NCI-H187 (cell line): ENCODE results near the gene MYO1C.
"Not testable (repeated sequence)": the region's sequence is repeated elsewhere in the genome, so short reads cannot be mapped to it uniquely, and the experiment has no call there.

Experiments
- DNase-seq, 2 experiments: peaks; one replicate each; lab custom pipeline; 2025; lab: John Stamatoyannopoulos, UW

The MYO1C gene

DNA sequence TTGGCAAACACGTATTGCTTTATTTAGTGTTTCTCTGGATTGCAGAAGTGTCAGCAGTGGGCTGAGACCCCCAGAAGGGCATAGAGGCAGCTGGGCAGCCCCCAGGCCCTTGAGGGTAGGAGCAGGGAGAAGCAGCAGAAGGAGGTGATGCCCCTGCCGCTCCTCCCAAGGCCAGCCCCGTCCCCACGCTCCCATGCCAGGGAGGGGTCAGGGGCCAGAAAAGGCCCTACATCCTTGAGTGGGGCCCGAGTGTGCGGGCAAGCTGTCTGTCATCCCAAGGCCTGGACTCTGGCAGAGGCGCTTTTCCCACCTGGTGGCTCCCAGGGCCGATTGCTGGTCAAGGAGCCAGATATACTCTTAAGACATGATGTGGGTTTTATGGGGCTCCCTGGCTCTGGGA, 28.3 kb downstream of the MYO1C start:
- DNase-seq, result no peak

DNA sequence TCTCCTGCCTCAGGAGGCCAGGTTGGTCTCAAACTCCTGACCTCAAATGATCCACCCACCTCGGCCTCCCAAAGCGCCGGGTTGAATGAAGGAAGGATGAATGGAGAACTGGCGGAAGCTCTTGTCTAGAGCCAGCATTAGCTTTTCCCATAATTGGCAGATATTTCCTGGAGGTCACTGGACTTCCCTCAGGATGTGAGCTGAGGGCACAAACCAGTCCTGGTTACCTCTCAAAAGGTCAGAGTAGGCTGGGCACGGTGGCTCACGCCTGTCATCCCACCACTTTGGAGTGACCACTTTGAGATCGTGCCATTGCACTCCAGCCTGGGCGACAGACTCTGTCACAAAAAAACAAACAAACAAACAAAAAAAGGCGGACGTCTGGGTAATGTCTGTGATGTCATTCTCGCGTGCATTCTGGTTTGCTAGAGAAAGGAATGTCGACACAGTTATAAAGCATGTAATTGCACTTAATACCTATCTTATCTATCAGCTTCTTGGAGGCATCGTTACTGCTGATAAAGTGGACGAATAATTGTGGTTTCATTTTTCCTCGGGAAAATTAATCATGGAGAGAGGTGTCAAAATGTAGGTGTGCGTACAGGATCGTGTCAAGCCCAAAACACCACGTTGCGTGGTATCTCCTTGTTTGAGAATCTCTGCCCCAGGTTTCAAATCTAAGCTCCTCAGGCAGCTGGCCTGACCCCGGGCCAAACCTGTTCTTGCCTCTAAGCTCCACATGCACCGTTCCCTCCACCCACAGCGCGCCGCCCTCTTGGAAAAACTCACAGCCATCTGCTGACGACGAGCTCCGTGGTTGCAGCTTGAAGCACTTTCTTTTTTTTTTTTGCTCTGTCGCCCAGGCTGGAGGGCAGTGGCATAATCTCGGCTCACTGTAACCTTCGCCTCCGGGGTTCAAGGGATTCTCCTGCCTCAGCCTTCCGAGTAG, 30.0 kb downstream of the MYO1C start:
- no peak for DNase-seq

DNA sequence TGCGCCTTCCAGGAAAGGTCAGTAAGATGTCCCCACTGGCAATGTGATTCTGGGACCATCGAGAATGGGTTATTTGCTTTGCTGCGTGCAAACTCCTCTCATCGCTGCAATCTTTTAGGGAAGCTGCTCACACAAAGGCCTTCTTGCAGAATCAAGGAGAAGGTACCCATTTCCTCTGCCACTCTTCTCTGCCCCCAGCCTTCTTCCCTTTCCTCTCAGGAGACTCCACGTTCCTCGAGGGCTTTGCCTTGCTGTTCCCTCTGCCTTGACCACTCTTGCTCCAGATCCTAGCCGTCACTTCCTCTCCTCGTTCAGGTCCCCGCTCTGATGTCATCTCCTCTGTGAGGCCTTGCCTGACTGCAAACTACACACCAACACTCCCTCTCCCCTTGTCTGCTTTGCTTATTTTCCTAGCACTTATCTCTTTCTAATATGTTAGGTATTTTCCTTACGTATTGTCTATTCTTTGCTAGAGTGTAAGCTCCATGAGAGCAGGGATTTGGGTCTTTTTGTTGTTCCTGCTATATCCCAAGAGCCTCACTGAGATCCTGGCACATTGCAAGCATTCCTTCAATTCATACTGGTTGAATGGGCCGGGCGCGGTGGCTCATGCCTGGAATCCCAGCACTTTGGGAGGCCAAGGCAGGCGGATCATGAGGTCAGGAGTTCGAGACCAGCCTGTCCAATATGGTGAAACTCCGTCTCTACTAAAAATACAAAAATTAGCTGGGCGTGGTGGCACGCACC, 31.1 kb downstream of the MYO1C start:
- no peak for DNase-seq

DNA sequence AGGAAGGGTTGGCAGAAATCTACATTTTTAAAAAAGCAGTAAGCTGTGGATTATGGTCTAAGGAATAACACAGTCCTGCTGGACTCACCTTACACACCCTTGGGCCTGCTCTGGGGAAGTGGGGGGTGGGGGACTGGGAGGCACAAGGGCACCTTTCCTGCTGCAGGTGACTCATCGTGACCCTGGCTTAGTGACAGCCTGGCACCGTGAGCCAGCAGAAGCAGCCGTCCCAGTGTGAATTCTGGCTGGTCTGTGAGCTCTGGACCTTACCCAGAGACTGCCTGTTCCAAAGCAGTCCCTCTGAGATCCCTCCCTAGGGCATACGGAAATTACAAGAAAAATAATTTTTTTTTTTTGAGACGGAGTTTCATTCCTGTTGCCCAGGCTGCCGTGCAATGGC, 32.3 kb downstream of the MYO1C start:
- no peak for DNase-seq

DNA sequence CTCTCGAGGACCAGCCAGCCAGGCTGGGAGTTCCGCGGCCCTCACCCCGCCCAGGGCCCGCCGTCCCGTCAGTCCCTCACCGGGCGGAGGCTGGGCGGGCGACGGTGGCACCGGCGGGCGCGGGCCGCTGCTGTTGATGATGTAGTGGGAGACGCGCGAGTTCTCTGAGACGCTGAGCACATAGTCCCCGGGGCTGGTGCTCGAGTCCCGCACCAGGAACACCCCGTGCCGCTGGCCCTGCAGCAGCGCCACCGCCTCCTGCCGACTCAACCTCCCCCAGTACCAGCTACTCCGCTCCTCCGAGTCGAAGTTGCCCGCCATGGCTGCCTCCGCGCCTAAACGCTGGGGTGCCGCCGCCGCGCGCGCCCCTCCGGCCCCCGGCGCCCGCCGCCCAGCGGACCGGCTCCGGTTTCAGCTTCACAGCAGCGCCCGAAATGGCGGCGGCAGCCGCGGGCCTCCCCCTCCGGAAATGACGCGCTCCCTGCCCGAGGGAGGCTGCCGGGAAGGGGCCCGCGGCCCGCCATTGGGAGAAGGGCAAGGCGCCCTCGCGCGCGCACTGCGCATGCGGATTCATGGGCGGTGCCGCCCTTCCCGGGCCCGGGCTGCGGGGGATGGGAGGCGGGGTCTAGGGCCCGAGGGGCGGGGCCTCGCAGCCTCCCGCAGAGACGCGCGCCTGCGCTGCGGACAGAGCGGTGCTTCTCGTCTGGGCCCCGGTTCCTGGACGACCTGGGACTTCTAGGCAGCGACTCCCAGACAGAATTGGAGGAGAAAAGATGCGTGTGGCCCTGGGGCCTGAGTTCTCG, 36.5 kb downstream of the MYO1C start, which contains the start of gene CRK:
Gene CRK (minus strand): TSS at position 436 of the 803 bp plus-strand sequence. CDS start 115 bp downstream, at position 321.
- peak; percentile 65 to 86 for DNase-seq

DNA sequence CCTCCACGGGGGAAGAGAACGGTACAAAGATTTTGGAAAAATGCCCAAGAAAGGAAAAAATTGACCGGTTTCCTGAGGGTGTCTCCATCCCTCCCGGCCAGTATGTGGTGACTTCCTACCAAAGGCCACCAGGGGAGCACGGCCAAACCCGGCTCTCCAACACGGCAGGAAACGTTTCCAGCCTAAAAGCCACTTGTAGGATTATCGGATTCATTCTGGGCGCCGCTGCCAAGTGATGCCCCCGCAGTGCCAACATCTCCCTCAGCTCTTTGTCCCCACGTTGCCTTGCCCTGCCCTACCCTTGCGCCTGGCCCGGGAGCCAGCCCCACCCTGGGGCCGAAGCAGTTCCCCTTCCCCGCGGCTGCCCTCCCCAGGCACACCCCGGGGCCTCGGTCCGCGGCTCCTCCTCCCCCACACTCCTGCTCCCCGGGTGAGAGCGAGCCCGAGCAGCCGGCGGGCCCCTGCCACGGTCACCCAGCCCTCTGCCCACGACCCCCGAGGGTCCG, 37.1 kb downstream of the MYO1C start:
- peak in 1 of 2 experiments; percentile 5 for DNase-seq

DNA sequence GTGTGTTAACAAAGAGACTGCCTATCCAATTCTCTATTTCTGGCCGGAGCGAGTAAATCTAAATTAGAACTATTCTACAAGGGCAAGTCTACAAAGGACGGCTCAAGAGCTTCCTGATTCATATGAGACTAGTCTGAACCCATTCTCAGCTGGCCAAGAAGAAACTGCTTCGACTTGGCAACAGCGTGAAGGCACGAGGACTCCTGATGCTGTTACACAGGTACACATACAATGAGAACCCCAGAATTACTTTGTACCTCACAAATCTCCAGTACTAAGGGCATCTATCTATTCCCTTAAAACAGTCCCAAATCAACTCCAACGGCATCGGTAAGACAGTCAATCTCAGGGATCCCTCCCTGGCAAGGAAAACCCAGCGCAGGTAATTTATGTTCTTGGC, 37.9 kb downstream of the MYO1C start:
- DNase-seq, result no peak

DNA sequence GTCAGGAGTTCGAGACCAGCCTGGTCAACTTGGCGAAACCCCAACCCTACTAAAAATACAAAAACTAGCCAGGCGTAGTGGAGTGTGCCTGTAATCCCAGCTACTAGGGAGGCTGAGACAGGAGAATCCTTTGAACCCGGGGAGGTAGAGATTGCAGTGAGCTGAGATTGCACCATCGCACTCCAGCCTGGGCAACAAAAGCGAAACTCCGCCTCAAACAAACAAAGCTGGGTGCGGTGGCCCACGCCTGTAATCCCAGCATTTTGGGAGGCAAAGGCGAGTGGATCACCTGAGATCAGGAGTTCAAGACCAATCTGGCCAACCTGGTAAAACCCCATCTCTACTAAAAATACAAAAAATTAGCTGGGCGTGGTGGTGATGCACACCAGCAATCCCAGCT, 38.8 kb downstream of the MYO1C start:
- not testable (repeated sequence) for DNase-seq

DNA sequence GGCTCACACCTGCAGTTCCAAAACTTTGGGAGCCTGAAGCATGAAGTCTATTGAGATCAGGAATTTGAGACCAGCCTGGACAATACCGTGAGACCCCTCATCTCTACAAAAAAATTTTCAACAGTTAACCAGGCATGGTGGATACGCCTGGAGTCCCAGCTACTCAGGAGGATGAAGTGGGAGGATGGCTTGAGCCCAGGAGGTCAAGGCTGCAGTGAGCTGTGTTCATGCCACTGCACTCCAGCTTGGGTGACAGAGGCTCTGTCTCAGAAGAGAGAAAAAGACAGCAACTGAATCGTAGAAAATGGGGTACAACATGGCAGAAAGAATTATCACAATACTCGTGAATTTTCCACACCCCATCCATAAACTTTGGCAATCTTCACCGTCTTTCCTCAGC, 39.6 kb downstream of the MYO1C start:
- DNase-seq, result no peak

DNA sequence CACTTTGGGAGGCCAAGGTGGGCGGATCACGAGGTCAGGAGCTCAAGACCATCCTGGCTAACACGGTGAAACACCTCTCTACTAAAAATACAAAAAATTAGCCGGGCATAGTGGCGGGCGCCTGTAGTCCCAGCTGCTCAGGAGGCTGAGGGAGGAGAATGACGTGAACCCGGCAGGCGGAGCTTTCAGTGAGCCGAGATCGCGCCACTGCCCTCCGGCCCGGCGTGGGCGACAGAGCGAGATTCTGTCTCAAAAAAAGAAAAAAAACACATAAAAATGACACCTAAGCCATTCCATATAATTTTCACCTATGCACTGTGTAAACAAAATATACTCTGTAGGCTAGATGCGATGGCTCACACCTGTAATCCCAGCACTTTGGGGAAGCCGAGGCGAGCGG, 42.2 kb downstream of the MYO1C start:
- DNase-seq, result not testable (repeated sequence)

DNA sequence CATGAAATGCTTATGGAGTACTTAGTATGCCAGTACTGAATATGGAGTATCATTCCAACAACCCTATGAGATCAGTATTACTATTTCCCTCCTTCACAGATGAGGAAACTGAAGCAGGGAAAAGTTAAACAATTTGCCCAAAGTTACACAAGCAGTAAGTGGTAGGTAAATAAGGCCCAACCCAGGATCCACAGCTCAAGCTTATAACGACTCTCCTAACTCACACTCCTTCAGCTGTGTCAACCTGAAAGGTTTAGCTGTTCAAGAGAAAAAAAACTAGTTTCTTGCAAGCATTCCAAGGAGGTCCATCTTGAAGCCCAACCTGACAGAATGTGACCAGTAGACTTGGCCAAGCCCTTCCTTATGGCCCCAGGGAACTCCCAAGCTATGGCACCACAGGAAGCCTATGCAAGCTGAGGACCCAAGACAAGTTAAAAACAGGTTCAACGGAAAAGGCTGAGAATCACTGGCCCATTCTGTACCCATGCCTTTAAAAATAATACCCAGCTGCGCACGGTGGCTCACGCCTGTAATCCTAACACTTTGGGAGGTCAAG, 43.0 kb downstream of the MYO1C start:
- no peak for DNase-seq

DNA sequence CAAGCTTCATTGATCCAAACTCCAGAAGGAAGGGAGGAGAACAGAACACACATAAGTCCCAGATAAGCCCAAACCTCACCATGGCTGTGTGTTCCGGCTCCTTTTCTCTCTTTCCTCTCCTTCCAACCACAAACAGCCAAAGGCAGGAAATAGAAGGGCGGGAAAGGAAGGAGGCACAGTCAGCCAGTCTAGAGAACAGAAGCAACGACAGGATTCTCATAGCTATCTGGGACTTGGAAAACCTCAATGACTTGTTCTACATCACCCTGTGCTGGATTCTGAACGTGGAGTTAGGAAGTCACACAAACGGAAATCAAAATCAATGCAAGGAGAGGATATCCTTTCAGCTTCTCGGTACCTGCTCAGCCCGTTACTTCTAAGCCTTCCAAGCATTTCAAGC, 45.4 kb downstream of the MYO1C start:
- DNase-seq, result no peak

DNA sequence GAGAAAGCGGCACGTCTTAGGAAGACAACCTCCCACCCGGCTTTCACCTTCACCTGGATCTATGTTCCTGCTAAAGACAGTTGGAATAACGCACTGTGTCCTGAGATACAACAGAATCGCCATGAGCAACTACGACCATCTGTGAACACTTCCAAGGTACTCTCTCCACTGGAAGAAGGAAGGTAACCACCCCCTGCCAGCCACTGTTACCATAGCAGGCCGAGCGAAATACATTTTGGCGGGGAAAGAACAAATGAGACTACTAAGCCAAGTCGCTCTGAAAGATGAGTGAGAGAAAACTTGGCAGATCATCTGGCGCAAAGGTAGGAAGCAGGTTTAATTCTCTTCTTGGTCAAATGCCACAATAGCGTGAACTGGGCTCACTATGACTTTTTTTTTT, 46.3 kb downstream of the MYO1C start:
- DNase-seq, result no peak

DNA sequence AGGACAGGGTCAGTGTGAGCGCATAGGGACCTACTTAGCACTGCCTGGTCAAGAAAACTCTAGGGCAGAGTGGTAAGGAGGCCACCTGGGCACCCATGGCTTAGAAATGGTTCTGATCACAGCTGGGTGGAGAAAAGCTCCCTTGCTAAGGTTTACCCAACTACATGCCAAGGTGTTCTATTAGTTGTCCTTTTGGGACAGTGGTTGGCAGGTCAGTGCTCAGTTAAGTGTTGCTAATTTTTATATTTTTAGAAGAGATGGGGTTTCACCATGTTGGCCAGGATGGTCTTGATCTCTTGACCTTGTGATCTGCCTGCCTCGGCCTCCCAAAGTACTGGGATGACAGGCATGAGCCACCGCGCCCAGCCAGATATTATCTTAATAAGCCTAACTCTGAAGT, 46.8 kb downstream of the MYO1C start:
- not testable (repeated sequence) for DNase-seq

DNA sequence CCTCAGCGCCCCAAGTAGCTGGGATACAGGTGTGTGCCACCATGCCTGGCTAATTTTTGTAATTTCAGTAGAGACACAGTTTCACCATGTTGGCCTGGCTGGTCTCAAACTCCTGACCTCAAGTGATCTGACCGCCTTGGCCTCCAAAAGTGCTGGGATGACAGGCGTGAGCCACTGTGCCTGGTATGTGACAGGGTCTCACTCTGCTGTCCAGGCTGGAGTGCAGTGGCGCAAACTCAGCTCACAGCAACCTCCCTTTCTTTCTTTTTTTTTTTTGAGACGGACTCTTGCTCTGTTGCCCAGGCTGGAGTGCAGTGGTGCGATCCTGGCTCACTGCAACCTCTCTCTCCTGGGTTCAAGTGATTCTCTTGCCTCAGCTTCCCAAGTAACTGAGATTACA, 49.8 kb downstream of the MYO1C start:
- not testable (repeated sequence) for DNase-seq

DNA sequence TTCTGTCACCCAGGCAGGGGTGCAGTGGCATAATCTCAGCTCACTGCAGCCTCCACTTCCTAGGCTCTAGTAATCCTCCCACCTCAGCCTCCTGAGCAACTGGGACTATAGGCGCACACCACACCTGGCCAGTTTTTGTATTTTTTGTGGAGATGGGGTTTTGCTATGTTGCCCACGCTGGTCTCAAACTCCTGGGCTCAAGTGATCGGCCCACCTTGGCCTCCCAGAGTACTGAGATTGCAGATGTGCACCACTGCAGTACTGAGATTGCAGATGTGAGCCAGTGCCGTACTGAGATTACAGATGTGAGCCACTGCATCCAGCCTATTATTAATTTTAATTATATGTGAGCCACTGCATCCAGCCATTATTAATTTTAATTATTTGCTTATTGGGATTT, 50.3 kb downstream of the MYO1C start:
- DNase-seq, result no peak

DNA sequence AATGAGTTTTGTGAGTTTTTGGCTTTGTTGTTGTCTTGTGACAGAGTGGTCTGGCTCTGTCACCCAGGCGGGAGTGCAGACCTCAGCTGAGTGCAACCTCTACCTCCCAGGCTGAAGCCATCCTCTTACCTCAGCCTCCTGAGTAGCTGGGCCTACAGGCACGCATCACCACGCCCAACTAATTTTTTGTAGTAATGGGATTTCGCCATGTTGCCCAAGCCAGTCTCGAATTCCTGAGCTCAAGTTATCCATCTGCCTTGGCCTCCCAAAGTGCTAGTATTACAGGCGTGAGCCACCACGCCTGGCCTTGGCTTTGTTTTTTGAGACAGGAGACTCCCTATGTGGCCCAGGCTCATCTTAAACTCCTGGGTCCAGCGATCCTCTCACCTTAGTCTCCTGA, 51.6 kb downstream of the MYO1C start:
- DNase-seq, result no peak

DNA sequence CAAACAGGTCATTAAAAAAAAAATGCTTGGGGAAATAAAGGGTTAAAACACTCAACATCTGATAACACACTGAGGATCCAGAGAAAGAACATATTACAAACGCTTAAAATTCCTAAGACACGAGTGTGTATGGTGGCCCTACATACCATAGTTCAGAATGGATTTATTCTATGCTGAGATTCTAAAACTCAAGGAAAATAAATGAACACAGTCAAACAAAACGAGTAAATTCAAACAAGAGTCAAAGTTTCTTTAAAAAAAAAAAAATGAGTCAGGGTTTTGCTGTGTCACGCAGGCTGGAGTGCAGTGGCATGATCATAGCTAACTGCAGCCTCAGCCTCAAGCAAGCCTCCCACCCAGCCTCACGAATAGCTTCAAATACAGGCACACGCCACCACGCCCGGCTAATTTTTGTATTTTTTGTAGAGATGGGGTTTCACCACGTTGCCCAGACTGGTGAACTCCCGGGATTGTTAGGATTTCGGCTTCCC, 53.8 kb downstream of the MYO1C start:
- DNase-seq, result no peak

DNA sequence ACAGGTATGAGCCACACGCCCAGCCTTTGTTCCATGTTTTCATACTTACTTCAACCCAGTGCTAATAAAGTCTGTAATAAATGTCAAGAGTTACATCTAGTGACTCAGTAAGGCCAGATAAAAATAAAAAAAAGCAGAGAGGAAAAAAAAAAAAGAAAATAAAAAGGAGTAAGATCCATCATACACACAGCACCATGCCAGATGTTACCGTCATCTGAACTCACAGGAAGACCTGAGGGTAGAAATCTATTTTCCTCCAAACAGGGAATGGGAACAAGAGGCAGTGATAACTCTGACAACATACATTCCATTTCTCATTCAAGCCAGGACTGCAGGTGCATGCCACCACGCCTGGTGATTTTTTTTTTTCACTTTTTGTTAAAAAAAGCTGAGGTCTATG, 57.2 kb downstream of the MYO1C start:
- no peak for DNase-seq

DNA sequence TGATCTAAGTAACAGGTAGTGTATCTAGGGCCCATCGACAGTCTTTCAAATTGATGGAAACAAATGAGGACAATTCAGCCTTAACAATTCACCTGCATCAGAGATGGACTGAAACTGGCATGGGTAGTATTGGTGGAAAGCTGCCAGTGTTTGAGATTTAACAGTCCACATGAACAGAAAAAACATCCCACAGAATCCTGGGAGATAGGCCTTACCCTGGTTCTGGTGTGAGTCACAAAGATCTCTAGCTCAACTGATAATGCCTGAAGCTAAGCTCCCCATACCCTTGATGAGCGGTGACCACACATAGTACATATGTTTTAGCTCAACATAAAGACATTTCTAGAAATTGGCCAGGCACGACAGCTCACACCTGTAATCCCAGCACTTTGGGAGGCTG, 58.3 kb downstream of the MYO1C start:
- no peak for DNase-seq

DNA sequence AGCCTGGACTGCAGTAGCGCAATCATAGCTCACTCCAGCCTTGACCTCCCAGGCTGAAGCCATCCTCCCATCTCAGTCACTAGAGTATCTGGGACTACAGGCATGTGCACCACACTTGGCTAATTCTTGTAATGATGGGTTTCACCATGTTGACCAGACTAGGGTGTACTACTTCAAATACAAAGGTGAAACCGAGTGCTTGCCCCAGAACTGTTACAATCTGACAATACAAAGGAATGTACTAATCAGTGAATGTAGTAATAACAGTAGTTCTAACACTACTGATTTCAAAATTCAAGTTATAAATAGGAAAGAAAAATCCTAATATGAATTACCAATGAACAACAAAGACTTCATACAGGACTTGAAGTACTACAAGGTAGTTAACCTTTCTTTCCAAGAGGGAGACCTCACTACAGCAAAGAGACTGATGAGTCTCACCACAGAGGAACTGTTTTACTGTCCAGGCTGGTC, 60.8 kb downstream of the MYO1C start:
- no peak for DNase-seq
